Pancreas (tissue), 10 donors: ENCODE measurements around the gene PFDN5. TPM values are rescaled to one million over a fixed set of nuclear protein-coding genes. Genes with fewer than 3 reads are reported as not detected.

Experiments
- ATAC-seq, 4 donors: fragments of 200-7000 bp; cut with Tn5 transposase; one replicate each; pipeline versions ENCODE4 v1.8.0 to v1.9.1; 2020; ENCODE audit warnings: mild to moderate bottlenecking in 4 of 4, moderate library complexity in 4 of 4
- DNase-seq, 6 donors: peaks; one replicate each; pipeline ENCODE4 v3.0.0-alpha.2; 2020
- FAIRE-seq: peaks from 2 replicates; lab custom pipeline; 2012; peaks lifted over from hg19 to GRCh38; lab: Jason Lieb, UNC
- H3K27ac ChIP-seq, 4 donors: fragments of 200-600 bp; sonication (generic); 1 replicate in 3 of 4; 2 replicates in 1 of 4; pipeline versions ENCODE4 v1.5.0 to v1.8.0; 2020
- H3K27me3 ChIP-seq, 4 donors: fragments of 200-600 bp; one replicate each; pipeline ENCODE4 v1.8.0; 2021
- H3K36me3 ChIP-seq, 3 donors: fragments of 200-600 bp; sonication (generic) in 1 of 3; one replicate each; pipeline versions ENCODE4 v1.5.0 to v1.8.0; 2020 to 2021
- H3K4me1 ChIP-seq, 3 donors: fragments of 200-600 bp; one replicate each; pipeline ENCODE4 v1.8.0; 2021
- H3K4me3 ChIP-seq, 4 donors: fragments of 200-600 bp; sonication (generic) in 2 of 4; one replicate each; pipeline versions ENCODE4 v1.5.0 to v1.8.0; 2020 to 2021
- H3K9me3 ChIP-seq, 4 donors: fragments of 200-600 bp; one replicate each; pipeline ENCODE4 v1.8.0; 2021
- CTCF ChIP-seq, 4 donors: fragments of 200-600 bp; sonication (generic) in 3 of 4; IDR thresholded peaks; one replicate each; pipeline versions ENCODE4 v1.5.0 to v1.8.0; 2021; ENCODE audit warnings: antibody characterized with exemption in 4 of 4
- WGBS, 2 donors: extraction: QIAGEN DNeasy Blood & Tissue Kit; methylation state at CpG; one replicate each; pipeline ENCODE4 v1.1.7; 2013; 5-methylcytosine and 5-hydroxymethylcytosine counted together
- intact Hi-C, 3 donors: fragments of 100-400 bp; cut with DNase I; formaldehyde crosslinking; loops; one replicate each; pipeline versions ENCODE4 v1.11.1 to v1.14.2; 2022
- polyA plus RNA-seq, 2 donors: library from polyadenylated mRNA; stranded (reverse); fragments of 200-250 nt; gene quantifications; one replicate each; pipeline ENCODE4 v1.2.3, GENCODE V29; 2013
- total RNA-seq, 6 donors: library from RNA; stranded (reverse); fragmentation: NEBNext Ultra II Directional in 4 of 6; extraction: Animal tissue kit (Norgen Biotek cat#: 25700) in 4 of 6; gene quantifications; one replicate each; pipeline versions ENCODE4 v1.2.1 to v1.2.4, GENCODE V29; 2021 to 2023
- donor health status: healthy with polysubstance abuse.
- donor health status: DM: no; HTN: no; CAD: no; lungs with moderate emphysema.
- donor health status: DM: no; HTN: no; CAD: no.
- donor health status: control.
- donor health status: control.
- donor health status: Bipolar disorder and iron deficiency.
- donor health status: DM: yes; HTN: yes; CAD: no.
- donor health status: DM: no; HTN: no; CAD: no.
- donor health status: DM: no; HTN: no; CAD: no.
- donor health status: DM: yes; HTN: yes; CAD: no.

Gene PFDN5
- total and polyA plus RNA-seq, 8 donors: 203 to 875 (median 244) TPM

DNA sequence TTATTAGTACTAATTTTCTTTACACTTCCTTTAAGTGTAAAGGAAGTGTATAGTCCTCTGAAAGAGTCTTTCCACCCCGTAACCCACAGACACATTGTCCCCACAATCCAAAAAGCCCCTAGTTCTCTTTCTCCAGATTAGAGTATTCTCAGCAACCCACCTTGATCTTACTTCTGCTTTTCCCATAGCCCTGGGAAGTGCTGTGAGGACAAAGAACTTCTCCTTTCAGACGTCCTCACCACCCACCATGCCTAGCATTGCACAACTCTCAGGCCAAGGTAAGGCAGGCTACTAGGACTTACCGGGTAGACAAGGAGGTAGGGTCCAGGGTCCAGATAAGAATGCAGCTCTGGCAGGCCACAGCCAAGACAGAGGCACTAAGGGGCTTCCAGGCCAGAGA lies 18.7 kb downstream of the PFDN5 start:
- no peak for TF ChIP-seq CTCF (IDR thresholded peaks at IDR 0.05)
- H3K27me3 ChIP-seq: no peaks in the 10 kb centered on the region
- FAIRE-seq: no peak
- 61 to 94% methylated on average over 2 to 3 of the region's 3 CpGs for WGBS, 2 donors
- H3K4me1 ChIP-seq: no peaks in the 10 kb centered on the region
- intact Hi-C loops: no loop called here
- no peak overlapping the region for H3K27ac ChIP-seq
- no peak overlapping the region for H3K4me3 ChIP-seq
- DNase-seq: no peak
- no peak for ATAC-seq
- H3K9me3 ChIP-seq: no peaks in the 10 kb centered on the region
- peaks cover 0 to 36% (median 11%) of the 10 kb centered on the region in 3 donors for H3K36me3 ChIP-seq

DNA sequence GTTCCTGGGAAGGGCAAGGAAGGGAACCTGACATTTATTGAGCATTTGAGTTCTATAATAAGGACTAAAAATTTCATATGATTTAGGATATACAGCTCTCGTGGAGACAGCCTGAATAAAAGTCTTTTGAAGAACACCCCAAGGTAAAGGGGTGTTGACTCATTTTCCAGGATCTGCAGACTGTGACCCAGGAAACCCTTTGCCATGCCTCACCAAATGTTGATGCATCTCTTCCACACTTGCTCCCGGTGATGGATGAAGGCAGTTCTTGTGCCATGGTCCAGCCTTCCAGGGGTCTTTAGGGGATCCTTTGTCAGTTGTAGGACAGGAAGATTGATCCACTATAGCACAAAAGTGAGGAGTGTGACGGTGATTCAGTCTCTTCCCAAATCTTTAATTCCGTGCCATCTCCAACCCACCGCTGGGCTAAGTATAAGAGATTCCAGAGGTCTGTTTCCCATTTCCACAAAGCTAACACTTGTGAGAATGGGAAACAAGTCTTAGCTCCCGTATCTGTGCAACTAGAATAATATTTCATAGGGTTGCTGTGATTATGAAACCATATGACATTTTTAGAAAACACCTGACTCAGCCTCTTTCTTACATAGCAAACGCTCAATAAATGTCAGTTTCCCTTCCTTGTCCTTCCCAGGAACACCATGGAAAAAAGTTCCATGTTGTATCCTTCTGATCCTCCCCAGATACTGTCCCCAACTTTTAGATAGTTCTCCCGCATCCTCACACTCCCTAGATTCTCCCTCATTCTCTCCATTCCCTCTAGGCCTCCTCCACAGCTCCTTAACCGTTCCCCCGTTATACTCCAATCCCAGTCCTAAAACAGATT lies 25.2 kb downstream of the PFDN5 start:
- FAIRE-seq (no peak), DNase-seq (no peak), ATAC-seq (no peak)
- peak overlapping the region; percentile 63 to 93 (median 84) for H3K27ac ChIP-seq
- no peaks in the 10 kb centered on the region for H3K9me3 ChIP-seq
- H3K27me3 ChIP-seq: no peaks in the 10 kb centered on the region
- peaks cover 0 to 5% (median 0%) of the 10 kb centered on the region in 3 donors for H3K36me3 ChIP-seq
- intact Hi-C loops: no loop called here
- WGBS, 2 donors: 23 to 33% methylated on average over 10 of the region's 10 CpGs
- H3K4me3 ChIP-seq: peak overlapping the region; percentile 38 to 66 (median 56)
- no peak for TF ChIP-seq CTCF (IDR thresholded peaks at IDR 0.05)
- H3K4me1 ChIP-seq: peaks cover 10 to 24% (median 11%) of the 10 kb centered on the region in 3 donors

- Histone ChIP-seq H3K4me1 (peaks cover 10 to 29% (median 11%) of the 10 kb centered on the region in 3 donors), H3K9me3 (no peaks in the 10 kb centered on the region), H3K36me3 (no peaks in the 10 kb centered on the region), H3K4me3 (peak overlapping the region; percentile 26 to 74 (median 44)), H3K27me3 (no peaks in the 10 kb centered on the region), H3K27ac (peak overlapping the region; percentile 24 to 82 (median 76))
- peak in 1 of 4 donors; percentile 19 for TF ChIP-seq CTCF (IDR thresholded peaks at IDR 0.05)
- ATAC-seq: peak in 1 of 4 donors; percentile 8
- FAIRE-seq: no peak
- WGBS, 2 donors: 24 to 26% methylated on average over 28 of the region's 28 CpGs
- peak in 5 of 6 donors; percentile 26 to 63 (median 33) for DNase-seq
- intact Hi-C loops: no loop called here
Observed at GRCh38 chr12:53324113-53324778, 28.9 kb downstream of the PFDN5 start.

GRCh38 chr12:53324779-53325510 lies 29.6 kb downstream of the PFDN5 start:
- Histone ChIP-seq H3K4me3 (peak overlapping the region; percentile 26 to 74 (median 44)), H3K36me3 (no peaks in the 10 kb centered on the region), H3K9me3 (no peaks in the 10 kb centered on the region), H3K4me1 (peaks cover 10 to 27% (median 11%) of the 10 kb centered on the region in 3 donors), H3K27ac (peak overlapping the region; percentile 24 to 82 (median 76)), H3K27me3 (no peaks in the 10 kb centered on the region)
- ATAC-seq (peak; percentile 71 to 84 (median 80)), DNase-seq (peak; percentile 85 to 95 (median 90)), FAIRE-seq (no peak)
- WGBS, 2 donors: 0% methylated on average over 62 to 69 of the region's 69 CpGs
- peak; percentile 5 to 56 (median 44) for TF ChIP-seq CTCF (IDR thresholded peaks at IDR 0.05)
- intact Hi-C loops: no loop called here
